Neural progenitor cell (in vitro differentiated cells): ENCODE measurements around the gene KIRREL3. TPM values are rescaled to one million over a fixed set of nuclear protein-coding genes. Genes with fewer than 3 reads are reported as not detected.
A peak's percentile ranks its signal among the peaks of the same experiment; 100 is the strongest.

Experiments
- DNase-seq: peaks from one replicate; pipeline ENCODE4 v3.0.0-alpha.2; 2016; ENCODE audit warnings: low spot score
- H2AFZ ChIP-seq: fragments of 200-600 bp; sonication (generic); replicated peaks from 2 replicates; pipeline ENCODE4 v1.6.1; 2016; ENCODE audit warnings: antibody characterized with exemption
- H3F3A ChIP-seq: fragments of 200-600 bp; sonication (generic); 2 replicates; pipeline ENCODE4 v1.6.1; 2016; ENCODE audit warnings: antibody characterized with exemption, low read depth
- H3K27ac ChIP-seq: fragments of 200-600 bp; sonication (generic); 2 replicates; pipeline ENCODE4 v1.5.1; 2016; ENCODE audit warnings: mild to moderate bottlenecking
- H3K27me3 ChIP-seq: fragments of 200-600 bp; sonication (generic); 2 replicates; pipeline ENCODE4 v1.6.1; 2016; ENCODE audit warnings: mild to moderate bottlenecking, moderate library complexity
- H3K36me3 ChIP-seq: fragments of 200-600 bp; sonication (generic); 2 replicates; pipeline ENCODE4 v1.5.1; 2016
- H3K4me1 ChIP-seq: fragments of 200-600 bp; sonication (generic); 2 replicates; pipeline ENCODE4 v1.6.1; 2016; ENCODE audit warnings: mixed run types
- H3K4me2 ChIP-seq: fragments of 200-600 bp; sonication (generic); 2 replicates; pipeline ENCODE4 v1.6.1; 2016
- H3K4me3 ChIP-seq: fragments of 200-600 bp; sonication (generic); 2 replicates; pipeline ENCODE4 v1.5.1; 2016
- H3K79me2 ChIP-seq: fragments of 200-600 bp; sonication (generic); 2 replicates; pipeline ENCODE4 v1.6.1; 2016; ENCODE audit warnings: low read depth
- H3K9ac ChIP-seq: fragments of 200-600 bp; sonication (generic); 2 replicates; pipeline ENCODE4 v1.6.1; 2016
- H3K9me3 ChIP-seq: fragments of 200-600 bp; sonication (generic); 2 replicates; pipeline ENCODE4 v1.5.1; 2016; ENCODE audit warnings: low read depth
- H4K20me1 ChIP-seq: fragments of 200-600 bp; sonication (generic); 2 replicates; pipeline ENCODE4 v1.6.1; 2016; ENCODE audit warnings: low read depth
- H3K27ac Mint-ChIP-seq: 3 replicates; pipeline ENCODE4 v1.8.0; 2021; ENCODE audit warnings: mixed read lengths
- H3K27me3 Mint-ChIP-seq: 2 replicates; pipeline ENCODE4 v1.8.0; 2022; ENCODE audit warnings: low read depth, mild to moderate bottlenecking, inconsistent platforms, moderate library complexity, mixed read lengths; ENCODE audit not compliant: insufficient read depth
- H3K36me3 Mint-ChIP-seq: 3 replicates; pipeline ENCODE4 v1.8.0; 2021; ENCODE audit warnings: mixed read lengths
- H3K4me1 Mint-ChIP-seq: 3 replicates; pipeline ENCODE4 v1.8.0; 2021; ENCODE audit warnings: mixed read lengths
- H3K4me3 Mint-ChIP-seq: 3 replicates; pipeline ENCODE4 v1.8.0; 2021; ENCODE audit warnings: mild to moderate bottlenecking, moderate library complexity, mixed read lengths
- H3K9me3 Mint-ChIP-seq: 3 replicates; pipeline ENCODE4 v1.8.0; 2020; ENCODE audit warnings: mixed read lengths
- EZH2 ChIP-seq: fragments of 200-600 bp; sonication (generic); IDR thresholded peaks from 2 replicates; pipeline ENCODE4 v1.6.1; 2017; ENCODE audit warnings: antibody characterized with exemption, mild to moderate bottlenecking, moderate library complexity
- EZH2phosphoT487 ChIP-seq: fragments of 200-600 bp; sonication (generic); IDR thresholded peaks from 2 replicates; pipeline ENCODE4 v1.6.1; 2017; ENCODE audit warnings: antibody characterized with exemption
- total RNA-seq: library from RNA; depleted of rRNA; stranded (reverse); fragments of >200 nt; gene quantifications from 2 replicates; pipeline ENCODE4 v1.2.3, GENCODE V29; 2015; ENCODE audit warnings: low replicate concordance
- TF ChIP-seq, protein P1 (sequence below): fragments of 200-600 bp; sonication (generic); IDR thresholded peaks from 2 replicates; pipeline ENCODE4 v1.5.1; 2017; ENCODE audit warnings: antibody characterized with exemption, mild to moderate bottlenecking

The KIRREL3 gene
- total RNA-seq, 1 donor from 2014 or later, result 1.1 TPM

DNA sequence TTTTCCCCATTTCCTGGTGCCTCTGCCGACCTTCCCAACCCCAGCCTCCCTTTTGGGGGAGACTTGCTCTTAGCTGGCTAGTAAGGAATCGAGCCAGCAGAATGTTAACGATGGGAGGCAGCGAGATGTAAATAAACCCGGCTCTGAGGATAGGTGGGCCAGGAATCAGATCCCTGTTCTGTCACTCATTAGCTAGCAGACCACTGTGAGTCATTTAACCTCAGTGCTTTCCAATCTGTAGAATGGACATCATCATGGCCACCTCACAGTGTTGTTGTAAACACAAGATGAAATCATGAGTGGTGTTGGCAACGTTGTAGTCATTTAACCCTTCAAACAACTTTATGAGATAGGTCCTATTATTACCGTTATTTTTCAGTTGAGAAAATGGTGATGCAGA lies 208.6 kb downstream of the KIRREL3 start:
- Mint-ChIP-seq H3K9me3 (no peaks in the 10 kb centered on the region), H3K27me3 (peaks cover 3% of the 10 kb centered on the region), H3K27ac (no peak overlapping the region), H3K4me1 (peaks cover 7% of the 10 kb centered on the region), H3K4me3 (no peak overlapping the region), H3K36me3 (no peaks in the 10 kb centered on the region)
- H3F3A ChIP-seq, result peaks cover 5% of the 10 kb centered on the region
- H3K27me3 ChIP-seq, result no peaks in the 10 kb centered on the region
- no peak overlapping the region for H3K4me2 ChIP-seq
- H2AFZ ChIP-seq, result peak overlapping the region; percentile 71
- no peak overlapping the region for H3K27ac ChIP-seq
- H3K4me1 ChIP-seq, result peaks cover 13% of the 10 kb centered on the region
- no peak overlapping the region for H3K9ac ChIP-seq
- H4K20me1 ChIP-seq, result no peaks in the 10 kb centered on the region
- no peak for TF ChIP-seq EZH2phosphoT487
- TF ChIP-seq, protein P1, sequence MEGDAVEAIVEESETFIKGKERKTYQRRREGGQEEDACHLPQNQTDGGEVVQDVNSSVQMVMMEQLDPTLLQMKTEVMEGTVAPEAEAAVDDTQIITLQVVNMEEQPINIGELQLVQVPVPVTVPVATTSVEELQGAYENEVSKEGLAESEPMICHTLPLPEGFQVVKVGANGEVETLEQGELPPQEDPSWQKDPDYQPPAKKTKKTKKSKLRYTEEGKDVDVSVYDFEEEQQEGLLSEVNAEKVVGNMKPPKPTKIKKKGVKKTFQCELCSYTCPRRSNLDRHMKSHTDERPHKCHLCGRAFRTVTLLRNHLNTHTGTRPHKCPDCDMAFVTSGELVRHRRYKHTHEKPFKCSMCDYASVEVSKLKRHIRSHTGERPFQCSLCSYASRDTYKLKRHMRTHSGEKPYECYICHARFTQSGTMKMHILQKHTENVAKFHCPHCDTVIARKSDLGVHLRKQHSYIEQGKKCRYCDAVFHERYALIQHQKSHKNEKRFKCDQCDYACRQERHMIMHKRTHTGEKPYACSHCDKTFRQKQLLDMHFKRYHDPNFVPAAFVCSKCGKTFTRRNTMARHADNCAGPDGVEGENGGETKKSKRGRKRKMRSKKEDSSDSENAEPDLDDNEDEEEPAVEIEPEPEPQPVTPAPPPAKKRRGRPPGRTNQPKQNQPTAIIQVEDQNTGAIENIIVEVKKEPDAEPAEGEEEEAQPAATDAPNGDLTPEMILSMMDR, result no peak
- no peak for TF ChIP-seq EZH2
- H3K9me3 ChIP-seq, result no peaks in the 10 kb centered on the region
- DNase-seq, result no peak
- no peak overlapping the region for H3K4me3 ChIP-seq
- no peaks in the 10 kb centered on the region for H3K36me3 ChIP-seq
- H3K79me2 ChIP-seq, result no peaks in the 10 kb centered on the region

DNA sequence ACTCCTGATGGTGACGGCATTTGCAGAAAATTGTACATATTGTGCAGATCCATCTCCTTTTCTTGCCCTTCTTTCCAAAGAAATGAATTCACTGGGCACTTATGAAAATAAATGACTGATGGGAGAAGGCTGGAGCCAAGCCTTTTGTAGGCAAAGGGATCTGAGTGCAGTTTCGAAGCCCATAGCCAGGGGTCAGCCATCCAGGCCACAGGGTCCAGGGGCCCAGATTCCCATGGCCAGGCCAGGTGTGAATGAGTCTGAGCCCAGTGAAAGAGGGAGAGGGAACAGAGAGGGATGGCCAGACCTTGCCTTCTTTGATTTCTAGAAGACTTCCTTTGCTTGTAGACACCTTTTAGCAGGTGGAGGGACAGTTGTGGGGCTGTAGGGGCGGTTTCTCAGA lies 209.1 kb downstream of the KIRREL3 start:
- Histone ChIP-seq H4K20me1 (no peaks in the 10 kb centered on the region), H3K36me3 (no peaks in the 10 kb centered on the region), H3K4me2 (no peak overlapping the region), H3K9me3 (no peaks in the 10 kb centered on the region), H3K4me3 (no peak overlapping the region), H3K4me1 (peaks cover 14% of the 10 kb centered on the region), H3K27me3 (no peaks in the 10 kb centered on the region), H3K9ac (no peak overlapping the region), H3K79me2 (no peaks in the 10 kb centered on the region), H2AFZ (peak overlapping the region; percentile 71), H3F3A (peaks cover 5% of the 10 kb centered on the region), H3K27ac (no peak overlapping the region)
- no peaks in the 10 kb centered on the region for H3K27me3 Mint-ChIP-seq
- peak; percentile 63 for DNase-seq
- peaks cover 7% of the 10 kb centered on the region for H3K4me1 Mint-ChIP-seq
- H3K27ac Mint-ChIP-seq, result peak overlapping the region; percentile 62
- TF ChIP-seq, protein P1, result peak; percentile 52
- TF ChIP-seq EZH2phosphoT487, result no peak
- H3K9me3 Mint-ChIP-seq, result no peaks in the 10 kb centered on the region
- H3K36me3 Mint-ChIP-seq, result no peaks in the 10 kb centered on the region
- no peak overlapping the region for H3K4me3 Mint-ChIP-seq

DNA sequence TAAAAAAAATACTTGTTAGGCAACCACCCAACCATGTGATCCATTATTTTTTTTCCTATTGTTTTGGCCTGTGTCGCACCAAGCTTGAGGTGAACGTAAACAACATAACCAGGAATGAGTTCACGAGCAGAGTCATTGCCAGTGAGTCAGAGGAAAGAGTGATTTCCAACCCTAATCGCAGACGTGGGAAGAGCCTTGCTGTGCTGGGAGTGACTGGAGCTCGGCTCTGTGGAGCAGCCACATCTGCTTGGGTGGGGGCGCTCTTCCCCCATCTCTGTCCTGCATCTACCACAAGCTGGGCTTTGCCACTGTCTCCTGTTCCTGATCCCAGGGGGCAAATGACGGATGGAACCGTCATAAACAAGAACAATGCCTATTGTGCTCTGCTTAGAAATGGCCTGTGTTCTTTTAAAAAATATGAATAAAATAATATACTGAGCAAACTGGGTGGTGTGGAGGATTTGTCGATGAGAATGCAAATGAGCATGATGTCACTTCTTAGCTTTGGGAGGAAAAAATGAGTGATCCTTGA lies 210.0 kb downstream of the KIRREL3 start:
- Histone ChIP-seq H3K36me3 (no peaks in the 10 kb centered on the region), H4K20me1 (no peaks in the 10 kb centered on the region), H3K27me3 (no peaks in the 10 kb centered on the region), H3K27ac (no peak overlapping the region), H3K9ac (no peak overlapping the region), H3F3A (peaks cover 5% of the 10 kb centered on the region), H3K4me1 (peaks cover 14% of the 10 kb centered on the region), H3K79me2 (no peaks in the 10 kb centered on the region), H3K4me2 (no peak overlapping the region), H2AFZ (peak overlapping the region; percentile 71), H3K4me3 (no peak overlapping the region), H3K9me3 (no peaks in the 10 kb centered on the region)
- DNase-seq, result peak; percentile 16
- TF ChIP-seq, protein P1, result peak; percentile 31
- TF ChIP-seq EZH2phosphoT487 (no peak), EZH2 (no peak)
- Mint-ChIP-seq H3K4me1 (peaks cover 7% of the 10 kb centered on the region), H3K9me3 (no peaks in the 10 kb centered on the region), H3K27ac (no peak overlapping the region), H3K27me3 (no peaks in the 10 kb centered on the region), H3K4me3 (no peak overlapping the region), H3K36me3 (no peaks in the 10 kb centered on the region)
